Dedifferentiated amniotic fluid mesenchymal stem cell (primary cell): Measurements from ENCODE around the gene NHSL1.

Experiments used
- DNase-seq: peaks from one replicate; pipeline ENCODE4 v3.0.0-alpha.2; 2016; ENCODE audit errors: extremely low spot score

NHSL1 gene

GRCh38 chr6:138493413-138493812, 5.9 kb downstream of the NHSL1 start:
- peak; percentile 46 for DNase-seq

GRCh38 chr6:138492871-138493270, 6.4 kb downstream of the NHSL1 start:
- no peak for DNase-seq

GRCh38 chr6:138492113-138492512, 7.2 kb downstream of the NHSL1 start:
- DNase-seq, result no peak

- DNase-seq, result no peak
These were observed 8.3 kb downstream of the NHSL1 start for GRCh38 chr6:138491017-138491416.

GRCh38 chr6:138489846-138490245, 9.4 kb downstream of the NHSL1 start:
- no peak for DNase-seq

DNA sequence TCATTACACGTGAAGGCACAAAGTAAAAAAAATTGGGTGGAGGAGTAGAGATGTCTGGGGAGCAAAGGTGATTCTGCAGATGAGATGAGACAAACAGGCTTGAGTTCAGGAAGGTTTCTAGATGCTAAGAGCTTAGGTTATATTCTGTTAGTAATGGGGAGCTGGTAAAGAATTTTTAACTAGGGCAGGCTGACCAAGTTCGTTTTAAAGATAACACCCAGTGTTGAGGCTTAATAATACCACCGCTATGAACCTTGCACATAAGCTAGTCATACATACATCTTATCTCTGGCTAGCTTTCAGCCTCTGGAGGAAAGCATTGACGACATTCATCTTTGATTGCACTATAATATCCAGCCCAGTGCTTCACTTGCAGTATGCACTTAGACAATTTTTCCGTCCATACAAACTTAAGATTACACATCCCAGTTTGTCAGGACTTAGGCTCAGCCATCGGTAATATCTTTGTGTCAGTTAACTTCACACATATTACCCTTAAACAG, 12.1 kb downstream of the NHSL1 start:
- DNase-seq, result no peak

- DNase-seq, result no peak
These were observed 12.8 kb downstream of the NHSL1 start for GRCh38 chr6:138486249-138487101.

DNA sequence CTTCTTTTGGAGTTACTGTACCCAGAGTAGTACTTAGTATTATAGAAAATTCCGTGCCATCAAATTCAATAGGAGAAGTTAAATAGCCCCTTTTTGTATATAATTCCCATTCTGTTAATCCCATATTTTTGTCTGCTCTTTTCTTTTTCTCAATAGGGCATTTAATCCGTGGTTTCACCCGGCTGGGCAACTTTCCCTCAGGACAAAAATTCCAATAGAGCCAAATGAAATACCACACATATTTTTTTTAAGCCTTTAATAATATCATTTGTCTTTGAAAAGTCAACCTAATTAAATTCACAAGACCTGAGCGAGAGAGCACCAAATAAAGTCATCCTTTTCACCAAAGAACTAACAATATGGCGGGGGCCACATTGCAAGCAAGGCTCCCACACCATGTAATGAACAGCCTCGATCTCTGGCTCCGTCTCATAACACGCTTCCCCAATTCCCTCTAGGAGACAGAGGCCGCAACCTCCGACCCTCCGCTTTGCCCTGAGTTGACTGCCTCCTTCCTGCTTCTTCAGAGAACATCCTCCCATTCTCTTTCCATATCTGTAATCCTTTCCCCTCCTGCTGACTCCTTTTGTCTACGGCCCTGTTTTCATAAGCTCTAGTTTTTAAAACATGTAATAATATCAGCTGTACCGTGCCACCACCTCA, 13.6 kb downstream of the NHSL1 start:
- DNase-seq, result no peak

DNA sequence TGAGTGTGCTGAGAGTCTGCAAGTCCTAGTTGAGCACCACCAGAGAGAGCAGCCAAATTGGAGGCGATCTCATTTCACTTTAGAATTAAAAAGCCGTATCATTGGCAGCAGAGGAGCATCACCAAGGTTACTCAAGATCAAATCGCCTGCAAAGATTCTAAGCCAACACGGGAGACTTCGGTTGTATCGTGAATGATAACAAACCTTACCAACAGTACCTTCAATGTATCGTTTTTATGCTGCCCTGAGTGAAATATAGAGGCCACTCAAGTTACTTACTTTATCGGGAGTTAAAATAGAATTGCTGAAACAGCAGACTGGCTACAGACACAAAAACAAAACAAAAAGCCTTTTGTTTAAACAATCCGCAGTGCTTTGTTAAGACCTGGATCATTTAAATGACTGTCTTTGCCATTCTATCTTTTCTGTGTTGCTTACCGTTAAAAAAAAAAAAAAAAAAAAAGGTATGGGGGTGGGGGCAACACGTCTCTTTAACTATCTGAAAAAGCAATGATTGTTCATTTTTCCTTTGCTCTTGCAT, 14.2 kb downstream of the NHSL1 start:
- DNase-seq, result no peak

DNA sequence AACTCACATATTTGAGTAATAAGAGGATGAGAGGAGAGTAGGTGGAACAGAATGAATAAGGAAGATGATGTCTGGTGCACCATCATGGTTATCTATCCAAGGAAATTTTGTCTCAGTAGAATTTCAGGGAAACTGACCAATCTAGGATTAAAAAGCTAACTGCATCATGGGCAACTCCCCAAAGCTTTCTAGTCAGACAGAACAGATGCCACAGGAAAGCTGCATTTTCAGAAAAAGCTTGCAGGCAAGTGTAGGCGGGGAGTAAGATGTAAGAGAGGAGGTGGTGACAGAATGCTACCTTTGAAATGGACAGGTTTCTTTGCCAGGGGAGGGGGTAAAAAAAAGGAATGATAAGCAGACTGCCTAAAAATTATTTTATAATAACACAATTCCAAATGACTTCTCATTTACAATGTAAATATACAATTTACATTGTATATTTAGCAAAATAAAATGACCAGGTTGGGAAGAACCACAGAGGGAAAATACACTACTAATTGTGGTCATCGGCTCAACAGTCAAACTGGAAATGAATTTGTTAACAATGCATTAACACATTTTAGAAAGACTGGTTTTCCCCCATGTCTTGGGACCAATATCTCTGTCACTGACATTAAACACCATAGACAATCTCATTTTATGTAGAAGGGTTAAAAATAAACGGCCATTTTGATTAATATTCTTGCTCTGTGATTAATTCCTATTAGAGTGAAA, 15.1 kb downstream of the NHSL1 start:
- DNase-seq, result no peak

GRCh38 chr6:138482816-138483215, 16.5 kb downstream of the NHSL1 start:
- no peak for DNase-seq

DNA sequence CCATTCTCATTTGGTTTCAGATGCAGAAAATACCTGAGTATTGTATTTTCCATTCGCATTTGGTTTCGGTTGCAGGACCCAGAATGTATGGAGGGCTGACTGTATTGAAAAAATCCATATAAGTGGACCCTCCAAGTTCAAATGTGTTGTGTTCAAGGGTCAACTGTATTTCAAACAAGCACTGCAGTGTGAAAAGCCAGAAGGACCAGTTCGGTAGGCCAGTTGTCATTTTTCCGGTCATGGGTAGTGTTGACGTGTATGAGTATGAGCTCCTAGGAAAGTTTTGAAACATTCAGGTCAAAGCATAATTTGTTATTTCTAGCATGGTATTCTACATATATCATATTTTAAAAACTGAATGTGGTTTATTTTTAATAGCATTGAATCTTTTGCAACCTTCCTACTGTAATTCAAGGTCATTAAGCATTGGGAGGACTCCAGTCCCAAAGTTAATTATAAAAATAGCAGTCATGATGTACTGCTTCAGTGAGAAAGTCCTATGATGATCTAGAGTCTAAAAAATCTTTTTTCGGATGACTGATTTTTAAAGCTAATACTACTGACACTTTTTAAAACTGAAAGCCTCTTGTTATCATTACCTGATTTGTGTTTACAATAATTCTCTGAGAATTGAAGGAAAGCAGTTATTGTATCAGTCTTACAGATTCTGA, 18.9 kb downstream of the NHSL1 start:
- DNase-seq, result no peak

- no peak for DNase-seq
These were observed 21.3 kb downstream of the NHSL1 start for GRCh38 chr6:138477913-138478539.

DNA sequence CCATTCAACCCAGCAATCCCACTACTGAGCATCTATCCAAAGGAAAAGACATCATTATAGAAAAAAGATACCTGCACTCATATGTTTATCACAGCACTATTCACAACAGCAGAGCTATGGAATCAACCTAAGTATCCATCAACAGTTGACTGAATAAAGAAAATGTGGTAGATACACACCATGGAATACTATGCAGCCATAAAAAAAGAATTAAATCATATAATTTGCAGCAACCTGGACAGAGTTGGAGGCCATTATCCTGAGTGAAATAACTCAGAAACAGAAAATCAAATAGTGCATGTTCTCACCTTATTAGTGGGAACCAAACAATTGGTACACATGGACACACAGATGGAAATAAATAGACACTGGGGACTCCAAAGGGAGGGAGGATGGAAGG, 23.2 kb downstream of the NHSL1 start:
- no peak for DNase-seq

- DNase-seq, result no peak
These were observed 26.1 kb downstream of the NHSL1 start for GRCh38 chr6:138473144-138473543.

DNA sequence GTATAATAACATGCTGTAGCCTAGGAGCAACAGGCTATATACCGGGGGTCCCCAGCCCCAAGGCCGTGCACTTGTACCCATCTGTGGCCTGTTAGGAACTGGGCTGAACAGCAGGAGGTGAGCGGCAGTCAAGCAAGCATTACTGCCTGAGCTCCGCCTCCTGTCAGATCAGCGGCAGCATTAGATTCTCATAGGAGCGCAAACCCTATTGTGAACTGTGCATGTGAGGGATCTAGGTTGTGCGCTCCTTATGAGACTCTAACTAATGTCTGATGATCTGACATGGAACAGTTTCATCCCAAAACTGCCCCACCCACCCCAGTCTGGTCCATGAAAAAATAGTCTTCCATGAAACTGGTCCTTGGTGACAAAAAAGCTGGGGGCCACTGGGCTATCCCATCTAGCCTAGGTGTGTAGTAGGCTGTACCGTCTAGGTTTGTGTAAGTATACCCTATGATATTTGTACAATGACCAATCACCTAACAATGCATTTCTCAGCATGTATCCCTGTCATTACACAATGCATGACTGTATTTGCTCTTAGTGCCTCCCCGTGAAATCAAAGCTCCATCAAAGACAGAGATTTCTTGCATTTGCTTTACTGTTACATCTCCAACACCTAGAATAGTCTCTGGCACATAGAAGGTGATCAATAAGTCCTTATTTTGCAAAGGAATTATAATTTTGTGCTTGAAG, 30.8 kb downstream of the NHSL1 start:
- no peak for DNase-seq

GRCh38 chr6:138467901-138468300, 31.4 kb downstream of the NHSL1 start:
- DNase-seq, result no peak

- peak; percentile 75 for DNase-seq
These were observed 34.2 kb downstream of the NHSL1 start for GRCh38 chr6:138465007-138465645.

DNA sequence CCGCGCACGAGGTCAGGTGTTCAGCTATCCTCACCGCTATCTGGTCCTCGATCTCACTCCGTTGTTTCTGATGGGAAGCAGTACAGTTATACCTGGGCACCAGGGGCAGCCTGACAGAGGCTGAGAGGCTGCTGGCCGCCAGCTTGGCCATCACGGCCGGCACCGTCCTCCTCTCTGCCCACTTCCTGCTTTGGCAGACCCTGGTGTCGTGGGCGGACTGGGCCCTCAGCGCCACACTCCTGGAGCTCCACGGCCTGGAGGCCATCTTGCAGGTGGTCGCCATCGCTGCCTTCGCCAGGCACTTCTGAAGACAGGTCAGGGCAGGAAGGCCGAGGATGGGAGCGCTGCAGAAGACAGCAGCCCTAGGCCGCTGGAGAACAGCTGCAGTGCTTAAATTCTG, 35.2 kb downstream of the NHSL1 start:
- no peak for DNase-seq

DNA sequence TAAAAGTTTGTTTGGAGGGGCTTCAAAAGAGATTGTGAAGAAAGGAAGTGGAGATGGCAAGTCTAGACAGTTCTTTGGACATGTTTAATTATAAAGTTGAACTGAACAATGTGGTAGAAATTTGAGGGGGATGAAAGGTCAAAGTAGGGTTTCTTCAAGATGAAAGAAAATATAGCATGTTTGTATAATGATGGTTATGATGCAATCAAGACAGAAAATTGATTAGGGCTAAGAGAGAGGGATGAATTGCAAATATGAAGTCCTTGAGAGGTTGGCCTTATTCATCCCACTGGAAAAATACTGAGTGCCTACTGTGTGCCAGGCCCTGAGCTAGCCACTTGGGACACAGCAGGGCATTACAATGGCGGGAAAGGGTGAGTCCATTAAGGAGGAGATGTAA, 37.6 kb downstream of the NHSL1 start:
- no peak for DNase-seq
